ENCODE measurements around the gene FAM13C.
A peak's percentile ranks its signal among the peaks of the same experiment; 100 is the strongest.

The FAM13C gene

DNA sequence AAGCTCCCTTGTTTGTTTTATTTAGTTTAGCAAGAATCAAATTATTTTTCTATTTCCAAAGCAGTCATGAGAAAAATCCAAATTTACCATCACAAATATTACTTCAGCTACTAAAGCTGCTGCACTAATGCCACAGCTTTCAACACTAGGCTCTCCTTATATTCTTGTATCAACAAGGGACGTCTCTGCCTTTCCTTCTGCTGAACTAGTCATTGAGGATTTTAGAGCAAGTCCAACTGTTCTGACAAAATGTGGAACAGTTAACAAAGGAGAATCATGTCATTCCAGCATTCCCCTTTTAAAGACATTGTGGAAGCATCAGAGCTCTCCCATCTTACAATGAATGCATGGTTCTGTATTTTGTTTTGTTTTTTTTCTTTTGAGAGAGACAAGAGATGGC, 28.6 kb downstream of the FAM13C start:
- TF ChIP-seq, protein P1, sequence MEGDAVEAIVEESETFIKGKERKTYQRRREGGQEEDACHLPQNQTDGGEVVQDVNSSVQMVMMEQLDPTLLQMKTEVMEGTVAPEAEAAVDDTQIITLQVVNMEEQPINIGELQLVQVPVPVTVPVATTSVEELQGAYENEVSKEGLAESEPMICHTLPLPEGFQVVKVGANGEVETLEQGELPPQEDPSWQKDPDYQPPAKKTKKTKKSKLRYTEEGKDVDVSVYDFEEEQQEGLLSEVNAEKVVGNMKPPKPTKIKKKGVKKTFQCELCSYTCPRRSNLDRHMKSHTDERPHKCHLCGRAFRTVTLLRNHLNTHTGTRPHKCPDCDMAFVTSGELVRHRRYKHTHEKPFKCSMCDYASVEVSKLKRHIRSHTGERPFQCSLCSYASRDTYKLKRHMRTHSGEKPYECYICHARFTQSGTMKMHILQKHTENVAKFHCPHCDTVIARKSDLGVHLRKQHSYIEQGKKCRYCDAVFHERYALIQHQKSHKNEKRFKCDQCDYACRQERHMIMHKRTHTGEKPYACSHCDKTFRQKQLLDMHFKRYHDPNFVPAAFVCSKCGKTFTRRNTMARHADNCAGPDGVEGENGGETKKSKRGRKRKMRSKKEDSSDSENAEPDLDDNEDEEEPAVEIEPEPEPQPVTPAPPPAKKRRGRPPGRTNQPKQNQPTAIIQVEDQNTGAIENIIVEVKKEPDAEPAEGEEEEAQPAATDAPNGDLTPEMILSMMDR (conservative IDR thresholded peaks at IDR 0.05): no peak
- no peak overlapping the region for H3K27ac ChIP-seq

DNA sequence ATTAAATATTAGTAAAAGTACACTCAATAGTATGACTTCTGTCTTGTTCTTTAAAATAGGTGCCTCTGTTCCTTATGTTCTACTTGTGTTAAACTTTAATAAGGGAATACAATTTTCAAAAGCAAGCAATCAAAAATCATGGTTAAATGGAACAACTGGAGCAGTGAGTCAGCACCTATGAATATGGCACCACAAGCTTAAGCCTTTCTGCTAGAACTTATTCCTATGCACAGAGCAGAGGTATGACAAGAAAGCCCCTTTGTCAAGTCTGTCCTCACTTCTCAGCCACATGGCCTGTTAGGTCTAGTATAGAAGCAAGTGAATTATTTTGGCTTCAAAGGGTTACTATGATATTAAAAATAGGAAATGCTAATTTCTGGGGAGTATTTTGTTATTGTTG, 29.8 kb downstream of the FAM13C start:
- H3K27ac ChIP-seq: no peak overlapping the region
- TF ChIP-seq, protein P1 (conservative IDR thresholded peaks at IDR 0.05): no peak

DNA sequence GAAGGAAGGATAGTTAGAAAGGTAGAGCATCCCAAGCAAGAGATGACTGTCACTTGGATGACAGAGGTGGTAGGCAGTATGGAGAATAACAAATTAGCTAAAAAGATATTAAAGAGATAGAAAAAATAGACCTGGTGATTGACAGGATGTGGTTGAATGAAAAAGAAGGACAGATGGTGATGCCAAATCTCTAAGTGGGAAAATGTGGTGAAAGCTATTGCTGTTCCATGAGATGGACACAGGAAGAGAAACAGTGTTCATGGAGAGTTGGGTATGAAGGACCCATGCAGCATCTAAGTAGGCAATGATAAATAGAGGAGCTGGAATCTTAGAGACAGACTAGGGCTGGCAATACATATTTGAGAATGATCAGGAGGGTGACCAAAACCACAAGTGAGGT, 30.7 kb downstream of the FAM13C start:
- TF ChIP-seq, protein P1 (conservative IDR thresholded peaks at IDR 0.05): no peak
- H3K27ac ChIP-seq: no peak overlapping the region

GRCh38 chr10:59325116-59325515, 37.2 kb downstream of the FAM13C start:
- H3K27ac ChIP-seq: no peak overlapping the region
- TF ChIP-seq, protein P1 (conservative IDR thresholded peaks at IDR 0.05): no peak

DNA sequence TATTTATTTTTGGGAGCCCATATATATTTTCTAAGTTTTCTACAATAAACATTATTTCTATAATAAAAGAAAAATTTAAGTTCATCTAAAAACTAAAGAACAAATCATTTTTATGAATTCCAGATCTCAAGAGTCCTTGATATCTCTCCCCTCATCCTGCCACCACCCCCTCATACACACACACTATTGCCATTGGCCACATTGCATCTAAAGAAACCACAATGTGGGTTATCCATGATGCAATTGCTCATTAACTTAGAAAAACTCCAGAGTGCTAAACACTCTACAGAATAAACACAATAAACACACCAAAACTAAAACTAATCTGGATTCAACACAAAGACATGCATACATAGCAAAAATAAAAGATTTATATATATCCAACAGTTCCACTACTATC, 37.8 kb downstream of the FAM13C start:
- TF ChIP-seq, protein P1 (conservative IDR thresholded peaks at IDR 0.05): no peak
- no peak overlapping the region; the same call in 1 of the 2 replicates for H3K27ac ChIP-seq

DNA sequence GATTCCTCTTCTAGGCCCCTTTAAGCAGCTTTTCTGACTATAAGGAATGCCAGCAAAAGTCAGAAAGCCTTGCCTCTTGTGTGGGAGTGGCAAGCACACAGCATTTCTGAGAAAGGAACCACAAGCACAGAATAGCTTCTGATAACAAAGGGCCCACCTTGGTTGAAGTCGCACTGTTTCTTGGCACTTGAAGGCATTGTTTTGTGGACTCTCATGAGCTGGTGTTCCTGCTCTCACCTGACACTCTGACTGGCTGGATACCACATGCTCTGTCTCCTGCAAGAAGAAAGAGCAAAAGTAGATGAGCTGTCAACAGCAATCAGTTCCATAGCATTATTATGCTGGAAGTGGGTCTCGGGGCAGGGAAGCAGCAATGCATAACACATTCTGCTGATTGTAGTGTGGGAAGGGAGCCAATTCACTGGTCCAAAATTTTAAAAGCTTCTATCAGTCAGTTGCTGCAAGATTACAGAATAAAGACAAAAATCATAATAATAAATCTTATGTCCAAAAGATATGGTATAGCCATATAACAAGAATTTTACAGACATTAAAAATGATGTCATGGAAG, 38.4 kb downstream of the FAM13C start:
- TF ChIP-seq, protein P1 (conservative IDR thresholded peaks at IDR 0.05): no peak
- H3K27ac ChIP-seq: peak overlapping the region; percentile 70

GRCh38 chr10:59323036-59323459, 39.3 kb downstream of the FAM13C start:
- H3K27ac ChIP-seq: peak overlapping the region; percentile 70
- TF ChIP-seq, protein P1 (conservative IDR thresholded peaks at IDR 0.05): no peak

All from VCaP (cell line).